Measurements from ENCODE around the gene MICU2.
A peak's percentile ranks its signal among the peaks of the same experiment; 100 is the strongest.

The MICU2 gene

GRCh38 chr13:21584973-21585592, 18.9 kb downstream of the MICU2 start:
- H3K9ac ChIP-seq, result no peak overlapping the region
- peaks cover 0 to 12% (median 3%) of the 10 kb centered on the region in 10 experiments; a peak in 10 of 20 replicates for H3K4me1 ChIP-seq
- H3K36me3 ChIP-seq, result peaks cover 14 to 33% (median 22%) of the 10 kb centered on the region in 11 experiments
- no peak overlapping the region for H3K27ac ChIP-seq
- H3K4me3 ChIP-seq, result no peak overlapping the region
- TF ChIP-seq Cebpa-rat (IDR thresholded peaks at IDR 0.05), result no peak
- H3K4me2 ChIP-seq, result no peak overlapping the region
- H4K20me1 ChIP-seq, result peaks cover 0 to 36% (median 8%) of the 10 kb centered on the region in 11 experiments; a peak in 10 of 22 replicates
- H3K9me3 ChIP-seq (replicated peaks in 1 of 11), result peaks cover 30 to 44% (median 35%) of the 10 kb centered on the region in 11 experiments
- H3K27me3 ChIP-seq, result no peaks in the 10 kb centered on the region

GRCh38 chr13:21583478-21583877, 20.5 kb downstream of the MICU2 start:
- Histone ChIP-seq H3K27me3 (no peaks in the 10 kb centered on the region), H3K4me3 (no peak overlapping the region), H3K9ac (no peak overlapping the region), H3K36me3 (peaks cover 14 to 30% (median 19%) of the 10 kb centered on the region in 11 experiments), H3K27ac (no peak overlapping the region), H3K4me2 (no peak overlapping the region), H4K20me1 (peaks cover 0 to 35% (median 8%) of the 10 kb centered on the region in 11 experiments; a peak in 10 of 22 replicates), H3K4me1 (peaks cover 0 to 21% (median 6%) of the 10 kb centered on the region in 10 experiments; a peak in 10 of 20 replicates), H3K9me3 (replicated peaks in 1 of 11) (peaks cover 19 to 29% (median 25%) of the 10 kb centered on the region in 11 experiments)
- no peak for TF ChIP-seq Cebpa-rat (IDR thresholded peaks at IDR 0.05)

- Histone ChIP-seq H3K9ac (no peak overlapping the region), H3K27me3 (no peaks in the 10 kb centered on the region), H3K9me3 (replicated peaks in 1 of 11) (peaks cover 20 to 28% (median 22%) of the 10 kb centered on the region in 11 experiments), H3K27ac (no peak overlapping the region), H3K4me2 (peak overlapping the region in 2 of 11 experiments; percentile 23 to 40; a peak in 2 of 22 replicates), H3K4me1 (peaks cover 0 to 28% (median 6%) of the 10 kb centered on the region in 10 experiments; a peak in 10 of 20 replicates), H3K36me3 (peaks cover 13 to 26% (median 20%) of the 10 kb centered on the region in 11 experiments), H4K20me1 (peaks cover 0 to 11% (median 0%) of the 10 kb centered on the region in 11 experiments; a peak in 6 of 22 replicates), H3K4me3 (no peak overlapping the region)
- TF ChIP-seq Cebpa-rat (IDR thresholded peaks at IDR 0.05), result no peak
Measured at GRCh38 chr13:21580736-21581135, 23.2 kb downstream of the MICU2 start.

GRCh38 chr13:21579754-21580316, 24.1 kb downstream of the MICU2 start:
- H3K36me3 ChIP-seq, result peaks cover 13 to 27% (median 20%) of the 10 kb centered on the region in 11 experiments
- H3K9me3 ChIP-seq (replicated peaks in 1 of 11), result peaks cover 20 to 28% (median 22%) of the 10 kb centered on the region in 11 experiments
- peak overlapping the region in 4 of 11 experiments; percentile 5 to 59 (median 40); a peak in 4 of 22 replicates for H3K4me2 ChIP-seq
- H3K27me3 ChIP-seq, result no peaks in the 10 kb centered on the region
- H3K4me1 ChIP-seq, result peaks cover 0 to 28% (median 6%) of the 10 kb centered on the region in 10 experiments; a peak in 10 of 20 replicates
- no peak overlapping the region for H3K4me3 ChIP-seq
- no peak for TF ChIP-seq Cebpa-rat (IDR thresholded peaks at IDR 0.05)
- H3K27ac ChIP-seq, result no peak overlapping the region
- H4K20me1 ChIP-seq, result peaks cover 0 to 11% (median 0%) of the 10 kb centered on the region in 11 experiments; a peak in 6 of 22 replicates
- H3K9ac ChIP-seq, result no peak overlapping the region

- H3K4me1 ChIP-seq, result peaks cover 0 to 28% (median 6%) of the 10 kb centered on the region in 10 experiments; a peak in 10 of 20 replicates
- H3K9me3 ChIP-seq (replicated peaks in 1 of 11), result peaks cover 14 to 22% (median 16%) of the 10 kb centered on the region in 11 experiments
- no peak overlapping the region for H3K4me3 ChIP-seq
- no peak for TF ChIP-seq Cebpa-rat (IDR thresholded peaks at IDR 0.05)
- no peaks in the 10 kb centered on the region for H3K27me3 ChIP-seq
- H3K9ac ChIP-seq, result no peak overlapping the region
- no peak overlapping the region for H3K4me2 ChIP-seq
- peaks cover 13 to 22% (median 15%) of the 10 kb centered on the region in 11 experiments for H3K36me3 ChIP-seq
- no peak overlapping the region for H3K27ac ChIP-seq
- H4K20me1 ChIP-seq, result peaks cover 0 to 14% (median 0%) of the 10 kb centered on the region in 11 experiments; a peak in 8 of 22 replicates
Measured at GRCh38 chr13:21578748-21579147, 25.2 kb downstream of the MICU2 start.

- H4K20me1 ChIP-seq, result peaks cover 0 to 28% (median 6%) of the 10 kb centered on the region in 11 experiments; a peak in 9 of 22 replicates
- H3K9me3 ChIP-seq (replicated peaks in 1 of 11), result peaks cover 0 to 3% (median 0%) of the 10 kb centered on the region in 11 experiments; a peak in 1 of 22 replicates
- H3K36me3 ChIP-seq, result peaks cover 0 to 8% (median 0%) of the 10 kb centered on the region in 11 experiments; a peak in 3 of 22 replicates
- H3K4me2 ChIP-seq, result no peak overlapping the region
- no peaks in the 10 kb centered on the region for H3K27me3 ChIP-seq
- H3K4me3 ChIP-seq, result no peak overlapping the region
- peaks cover 0 to 28% (median 6%) of the 10 kb centered on the region in 10 experiments; a peak in 10 of 20 replicates for H3K4me1 ChIP-seq
- no peak overlapping the region for H3K9ac ChIP-seq
- H3K27ac ChIP-seq, result no peak overlapping the region
- TF ChIP-seq Cebpa-rat (IDR thresholded peaks at IDR 0.05), result no peak
Measured at GRCh38 chr13:21576426-21576825, 27.5 kb downstream of the MICU2 start.

GRCh38 chr13:21573920-21574712, 29.9 kb downstream of the MICU2 start:
- H3K27ac ChIP-seq, result no peak overlapping the region
- peaks cover 0 to 23% (median 7%) of the 10 kb centered on the region in 11 experiments; a peak in 9 of 22 replicates for H4K20me1 ChIP-seq
- 0 out of 22 replicates have a peak, but pooled peaks cover 0 to 3% (median 0%) of the 10 kb centered on the region in 11 experiments for H3K9me3 ChIP-seq (replicated peaks in 1 of 11)
- H3K4me3 ChIP-seq, result no peak overlapping the region
- peaks cover 0 to 7% (median 0%) of the 10 kb centered on the region in 10 experiments; a peak in 3 of 20 replicates for H3K4me1 ChIP-seq
- no peak overlapping the region for H3K4me2 ChIP-seq
- no peaks in the 10 kb centered on the region for H3K27me3 ChIP-seq
- H3K36me3 ChIP-seq, result peaks cover 0 to 8% (median 0%) of the 10 kb centered on the region in 11 experiments; a peak in 3 of 22 replicates
- no peak for TF ChIP-seq Cebpa-rat (IDR thresholded peaks at IDR 0.05)
- H3K9ac ChIP-seq, result no peak overlapping the region

- Histone ChIP-seq H3K27me3 (no peaks in the 10 kb centered on the region), H3K9me3 (replicated peaks in 1 of 11) (no peaks in the 10 kb centered on the region), H3K9ac (no peak overlapping the region), H3K4me2 (no peak overlapping the region), H4K20me1 (peaks cover 0 to 41% (median 13%) of the 10 kb centered on the region in 11 experiments; a peak in 10 of 22 replicates), H3K27ac (no peak overlapping the region), H3K4me3 (no peak overlapping the region), H3K36me3 (peaks cover 15 to 28% (median 17%) of the 10 kb centered on the region in 11 experiments), H3K4me1 (no peaks in the 10 kb centered on the region)
- TF ChIP-seq Cebpa-rat (IDR thresholded peaks at IDR 0.05), result no peak
Measured at GRCh38 chr13:21569686-21570085, 34.3 kb downstream of the MICU2 start.

Data from BLaER1 treated with 17β-estradiol and CSF1 and Interleukin-3, amounts not matched to agents 10 nM and 100 nM (cell line).